GM12878 (cell line): ENCODE results near the gene NPTX1. TPM values are rescaled to one million over a fixed set of nuclear protein-coding genes. Genes with fewer than 3 reads are reported as not detected.

Experiments
- ATAC-seq: fragments of 200-7000 bp; cut with Tn5 transposase; 3 replicates; pipeline ENCODE4 v1.9.1; 2020; ENCODE audit warnings: mild to moderate bottlenecking, moderate library complexity
- BruUV-seq: library from RNA; stranded (reverse); fragments of 400-500 nt; replicated peaks from 2 replicates; lab custom pipeline; 2021; lab: Mats Ljungman, UMichigan
- CTCF ChIA-PET: fragments of 300-600 bp; sonication (Branson Sonifier 250); formaldehyde crosslinking; extraction: SDS; loops from one replicate; lab custom pipeline; 2021; ENCODE audit warnings: inconsistent platforms; lab: Yijun Ruan, JAX
- POLR2A ChIA-PET: fragments of 350-600 bp; formaldehyde crosslinking; extraction: SDS; loops from one replicate; lab custom pipeline; 2021; ENCODE audit warnings: inconsistent platforms; lab: Charles Lee
- RAD21 ChIA-PET: fragments of 300-600 bp; sonication (Branson Sonifier 250); formaldehyde crosslinking; loops from one replicate; lab custom pipeline; 2023; ENCODE audit warnings: antibody characterized with exemption; ENCODE audit not compliant: unreplicated experiment; lab: Charles Lee
- SMC1A ChIA-PET: fragments of 300-600 bp; sonication (Branson Sonifier 250); formaldehyde crosslinking; loops from one replicate; lab custom pipeline; 2023; ENCODE audit not compliant: unreplicated experiment, uncharacterized antibody; lab: Charles Lee
- DNase-seq: peaks from one replicate; pipeline ENCODE4 v3.0.0-alpha.2; 2011; ENCODE audit warnings: low read depth, low spot score
- FAIRE-seq: peaks from 3 replicates; lab custom pipeline; 2011; peaks lifted over from hg19 to GRCh38; lab: Jason Lieb, UNC
- H2AFZ ChIP-seq: 2 replicates; pipeline ENCODE4 v1.6.0; 2011; ENCODE audit warnings: low read depth, low read length, control low read depth; ENCODE audit not compliant: control insufficient read depth
- H3K27ac ChIP-seq: 2 replicates; pipeline ENCODE4 v1.5.1; 2011; ENCODE audit warnings: control low read depth; ENCODE audit not compliant: control insufficient read depth, insufficient read depth
- H3K27me3 ChIP-seq, 2 experiments: replicated peaks in 1 of 2; 2 replicates each; pipeline versions ENCODE4 v1.6.0 to v1.6.1; 2011; ENCODE audit warnings: low read length in 1 of 2; ENCODE audit not compliant: control insufficient read depth in 2 of 2, insufficient read depth in 2 of 2
- H3K36me3 ChIP-seq, 2 experiments: 2 replicates each; pipeline ENCODE4 v1.5.1; 2011; ENCODE audit warnings: low read length in 1 of 2; ENCODE audit not compliant: control insufficient read depth in 2 of 2, insufficient read depth in 2 of 2
- H3K4me1 ChIP-seq: 2 replicates; pipeline ENCODE4 v1.6.1; 2011; ENCODE audit warnings: mild to moderate bottlenecking, low read length, moderate library complexity, mixed read lengths; ENCODE audit not compliant: control insufficient read depth, insufficient read depth
- H3K4me2 ChIP-seq: 2 replicates; pipeline ENCODE4 v1.6.0; 2011; ENCODE audit warnings: control low read depth; ENCODE audit not compliant: control insufficient read depth, insufficient read depth
- H3K4me3 ChIP-seq: fragments of 200-600 bp; sonication (generic); 2 replicates; pipeline ENCODE4 v1.5.1; 2016
- H3K79me2 ChIP-seq: 2 replicates; pipeline ENCODE4 v1.6.0; 2011; ENCODE audit warnings: low read length; ENCODE audit not compliant: control insufficient read depth, insufficient read depth
- H3K9ac ChIP-seq: 2 replicates; pipeline ENCODE4 v1.8.0; 2011; ENCODE audit warnings: low read length, control low read depth, mixed read lengths; ENCODE audit not compliant: control insufficient read depth, insufficient read depth
- H3K9me3 ChIP-seq: replicated peaks from 3 replicates; pipeline ENCODE4 v1.5.1; 2011; ENCODE audit warnings: mild to moderate bottlenecking, low read length; ENCODE audit not compliant: control insufficient read depth, insufficient read depth
- H4K20me1 ChIP-seq: 2 replicates; pipeline ENCODE4 v1.6.0; 2011; ENCODE audit not compliant: control insufficient read depth, insufficient read depth
- ATF7 ChIP-seq: fragments of 450-650 bp; IDR thresholded peaks from 2 replicates; pipeline ENCODE4 v1.6.1; 2016; ENCODE audit warnings: low read depth, mild to moderate bottlenecking
- LARP7 ChIP-seq: fragments of 450-650 bp; IDR thresholded peaks from 2 replicates; pipeline ENCODE4 v1.6.1; 2017; ENCODE audit warnings: mild to moderate bottlenecking
- MLLT1 ChIP-seq: fragments of 450-650 bp; IDR thresholded peaks from 2 replicates; pipeline ENCODE4 v1.6.1; 2016; ENCODE audit warnings: mild to moderate bottlenecking
- NR2F1 ChIP-seq: fragments of 450-650 bp; conservative IDR thresholded peaks from 2 replicates; pipeline ENCODE4 v1.6.1; 2017; ENCODE audit warnings: mild to moderate bottlenecking
- RB1 ChIP-seq: fragments of 450-650 bp; formaldehyde crosslinking; IDR thresholded peaks from 2 replicates; pipeline ENCODE4 v1.6.1; 2017; ENCODE audit warnings: mild to moderate bottlenecking, borderline replicate concordance
- ZBTB33 ChIP-seq: fragments of 450-650 bp; IDR thresholded peaks from 2 replicates; pipeline ENCODE4 v1.6.1; 2017; ENCODE audit warnings: mild to moderate bottlenecking
- ZZZ3 ChIP-seq: IDR thresholded peaks from 2 replicates; pipeline ENCODE4 v1.6.1; 2011; ENCODE audit warnings: low read depth; ENCODE audit not compliant: control insufficient read depth, insufficient read length
- WGBS: methylation state at CpG from one replicate; pipeline ENCODE4 v1.1.6; 2016; ENCODE audit warnings: low lambda C conversion rate; ENCODE audit not compliant: insufficient replicate concordance, insufficient coverage; ENCODE audit errors: missing lambda C conversion rate; 5-methylcytosine and 5-hydroxymethylcytosine counted together
- in situ Hi-C: fragments of 300-500 bp; cut with MboI; formaldehyde crosslinking; loops from 9 replicates; pipeline ENCODE4 v1.14.3; 2018; ENCODE audit warnings: mixed read lengths
- intact Hi-C: fragments of 100-400 bp; cut with micrococcal nuclease; formaldehyde crosslinking; loops from one replicate; pipeline ENCODE4 v1.14.2; 2022; ENCODE audit not compliant: unreplicated experiment
- polyA plus RNA-seq, 11 experiments: library from polyadenylated mRNA; depleted of rRNA in 4 of 11; unstranded in 6 of 11; stranded (reverse) in 5 of 11; fragments of >200 nt; fragmentation: Nextera tagmentation in 4 of 11; fragmentation: Illumina TruSeq in 1 of 11; extraction: Ambion mirVana in 4 of 11; extraction: Trizol in 1 of 11; gene quantifications; 1 replicate in 1 of 11; 2 replicates in 10 of 11; pipeline versions ENCODE4 v1.2.1 to v1.2.3, GENCODE V29; 2011 to 2016; ENCODE audit warnings: inconsistent platforms in 2 of 11, missing spikeins in 2 of 11, low read depth in 1 of 11
- total RNA-seq, 4 experiments: library from RNA; depleted of rRNA in 3 of 4; stranded (reverse); fragments of >200 nt in 3 of 4; fragmentation: Illumina TruSeq in 1 of 4; extraction: Trizol in 1 of 4; gene quantifications; 2 replicates each; pipeline versions ENCODE4 v1.2.1 to v1.2.3, GENCODE V29; 2013 to 2021

The NPTX1 gene
- total and polyA plus RNA-seq, 10 of the 15 experiments (the other 5 are each of a cell fraction or from before 2014, with no cell fraction given), result not detected

GRCh38 chr17:80449194-80449929 lies 27.0 kb downstream of the NPTX1 start:
- DNase-seq (no peak), ATAC-seq (no peak), FAIRE-seq (no peak)
- H3K36me3 ChIP-seq, result no peaks in the 10 kb centered on the region
- H3K9me3 ChIP-seq, result no peaks in the 10 kb centered on the region
- no peak overlapping the region for H3K4me2 ChIP-seq
- intact Hi-C loops, result no loop called here
- peaks cover 7% of the 10 kb centered on the region for H3K79me2 ChIP-seq
- H4K20me1 ChIP-seq, result no peaks in the 10 kb centered on the region
- no peak overlapping the region for H3K27ac ChIP-seq
- RAD21 ChIA-PET, result no interaction called here
- WGBS, result 42% methylated on average over 25 of the region's 27 CpGs
- CTCF ChIA-PET, result no interaction called here
- BruUV-seq, result no TSS peak
- SMC1A ChIA-PET, result no interaction called here
- H3K4me3 ChIP-seq, result no peak overlapping the region
- H2AFZ ChIP-seq, result no peak overlapping the region
- TF ChIP-seq NR2F1 (no peak), ATF7 (no peak), LARP7 (no peak), RB1 (no peak), ZBTB33 (no peak), MLLT1 (no peak), ZZZ3 (no peak)
- peaks cover 8% of the 10 kb centered on the region for H3K4me1 ChIP-seq
- POLR2A ChIA-PET, result no interaction called here
- in situ Hi-C loops, result no loop called here
- no peaks in the 10 kb centered on the region; a peak in 1 of 4 replicates for H3K27me3 ChIP-seq
- H3K9ac ChIP-seq, result no peak overlapping the region
